ENCODE data around the gene RELB.
A peak's percentile ranks its signal among the peaks of the same experiment; 100 is the strongest.

GRCh38 chr19:45001087-45001739, at the start of gene RELB:
- TF ChIP-seq, protein P1, sequence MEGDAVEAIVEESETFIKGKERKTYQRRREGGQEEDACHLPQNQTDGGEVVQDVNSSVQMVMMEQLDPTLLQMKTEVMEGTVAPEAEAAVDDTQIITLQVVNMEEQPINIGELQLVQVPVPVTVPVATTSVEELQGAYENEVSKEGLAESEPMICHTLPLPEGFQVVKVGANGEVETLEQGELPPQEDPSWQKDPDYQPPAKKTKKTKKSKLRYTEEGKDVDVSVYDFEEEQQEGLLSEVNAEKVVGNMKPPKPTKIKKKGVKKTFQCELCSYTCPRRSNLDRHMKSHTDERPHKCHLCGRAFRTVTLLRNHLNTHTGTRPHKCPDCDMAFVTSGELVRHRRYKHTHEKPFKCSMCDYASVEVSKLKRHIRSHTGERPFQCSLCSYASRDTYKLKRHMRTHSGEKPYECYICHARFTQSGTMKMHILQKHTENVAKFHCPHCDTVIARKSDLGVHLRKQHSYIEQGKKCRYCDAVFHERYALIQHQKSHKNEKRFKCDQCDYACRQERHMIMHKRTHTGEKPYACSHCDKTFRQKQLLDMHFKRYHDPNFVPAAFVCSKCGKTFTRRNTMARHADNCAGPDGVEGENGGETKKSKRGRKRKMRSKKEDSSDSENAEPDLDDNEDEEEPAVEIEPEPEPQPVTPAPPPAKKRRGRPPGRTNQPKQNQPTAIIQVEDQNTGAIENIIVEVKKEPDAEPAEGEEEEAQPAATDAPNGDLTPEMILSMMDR (IDR thresholded peaks at IDR 0.05; ENCODE audit: poor library complexity, severe bottlenecking), result no peak
- TF ChIP-seq EP300 (conservative IDR thresholded peaks at IDR 0.05; ENCODE audit: poor library complexity, severe bottlenecking), result no peak
- no peak for TF ChIP-seq EZH2 (IDR thresholded peaks at IDR 0.05; ENCODE audit: borderline replicate concordance, insufficient read depth, low read length, poor library complexity, severe bottlenecking)
- TF ChIP-seq POLR2AphosphoS5 (IDR thresholded peaks at IDR 0.05), result peak; percentile 24
- TF ChIP-seq TAF1 (IDR thresholded peaks at IDR 0.05; ENCODE audit: low read depth), result no peak
- no peak for TF ChIP-seq REST (IDR thresholded peaks at IDR 0.05; ENCODE audit: borderline replicate concordance)
- TF ChIP-seq RAD21 (conservative IDR thresholded peaks at IDR 0.05), result no peak

Measured in neural cell (in vitro differentiated cells).